Activated gamma-delta T cell (primary cell): ENCODE measurements around the gene MCUR1.
"Not testable (repeated sequence)": the region's sequence is repeated elsewhere in the genome, so short reads cannot be mapped to it uniquely, and the experiment has no call there.

Experiments used
- DNase-seq: peaks from one replicate; lab custom pipeline; 2025; lab: John Stamatoyannopoulos, UW
- total RNA-seq, 2 donors: gene quantifications; one replicate each; lab custom pipeline; 2026; lab: John Stamatoyannopoulos, UW

The MCUR1 gene
- total RNA-seq: 27.1 to 27.6 reads per million in 2 donors

GRCh38 chr6:13814176-13814937 is at the start of gene MCUR1:
Gene MCUR1, minus strand, starts transcription at chr6:13814557. Its CDS starts 128 bp downstream, at chr6:13814429.
- DNase-seq: peak; percentile 73

GRCh38 chr6:13863699-13864155 is 49.4 kb upstream of the MCUR1 start:
- DNase-seq: no peak

GRCh38 chr6:13860556-13861185 is 46.3 kb upstream of the MCUR1 start:
- not testable (repeated sequence) for DNase-seq

- no peak for DNase-seq
Observed at GRCh38 chr6:13859871-13860555, 45.7 kb upstream of the MCUR1 start.

GRCh38 chr6:13854716-13855250 is 40.4 kb upstream of the MCUR1 start:
- DNase-seq: no peak

- DNase-seq: no peak
Observed at GRCh38 chr6:13853871-13854270, 39.5 kb upstream of the MCUR1 start.

GRCh38 chr6:13851803-13852202 is 37.4 kb upstream of the MCUR1 start:
- DNase-seq: no peak

GRCh38 chr6:13851330-13851729 is 37.0 kb upstream of the MCUR1 start:
- DNase-seq: no peak

GRCh38 chr6:13850690-13851089 is 36.3 kb upstream of the MCUR1 start:
- not testable (repeated sequence) for DNase-seq

GRCh38 chr6:13848522-13849150 is 34.3 kb upstream of the MCUR1 start:
- no peak for DNase-seq

GRCh38 chr6:13847326-13848050 is 33.1 kb upstream of the MCUR1 start:
- no peak for DNase-seq

GRCh38 chr6:13846841-13847240 is 32.5 kb upstream of the MCUR1 start:
- DNase-seq: no peak

GRCh38 chr6:13841936-13842335 is 27.6 kb upstream of the MCUR1 start:
- DNase-seq: no peak

GRCh38 chr6:13838616-13839015 is 24.3 kb upstream of the MCUR1 start:
- DNase-seq: no peak

GRCh38 chr6:13836170-13836569 is 21.8 kb upstream of the MCUR1 start:
- no peak for DNase-seq

GRCh38 chr6:13834790-13835189 is 20.4 kb upstream of the MCUR1 start:
- no peak for DNase-seq

- DNase-seq: not testable (repeated sequence)
Observed at GRCh38 chr6:13834018-13834417, 19.7 kb upstream of the MCUR1 start.

- no peak for DNase-seq
Observed at GRCh38 chr6:13832778-13833177, 18.4 kb upstream of the MCUR1 start.

- no peak for DNase-seq
Observed at GRCh38 chr6:13831615-13832014, 17.3 kb upstream of the MCUR1 start.

GRCh38 chr6:13830803-13831202 is 16.4 kb upstream of the MCUR1 start:
- no peak for DNase-seq

GRCh38 chr6:13829419-13829818 is 15.1 kb upstream of the MCUR1 start:
- not testable (repeated sequence) for DNase-seq
